Stimulated activated CD4-positive, alpha-beta T cell treated with anti-CD3 and anti-CD28 coated beads, Interleukin-12 subunit alpha, Interleukin-12 subunit beta, amount 100 ng/mL, for 24 hours (primary cell): ENCODE data around the gene OR4L1.
"Not testable (repeated sequence)": the region's sequence is repeated elsewhere in the genome, so short reads cannot be mapped to it uniquely, and the experiment has no call there.

Experiments used
- DNase-seq, 2 experiments: peaks; one replicate each; pipeline ENCODE4 v3.0.0-alpha.2; 2020; ENCODE audit warnings: low read depth in 2 of 2

Gene OR4L1

GRCh38 chr14:20059745-20060144 lies at the start of gene OR4L1:
Gene OR4L1, plus strand, starts transcription at chr14:20060045. Its CDS starts 0 bp downstream, at chr14:20060045.
- no peak for DNase-seq

GRCh38 chr14:20019257-20019865 lies 40.5 kb upstream of the OR4L1 start, which contains the start of gene OR4K14:
Gene OR4K14, minus strand, starts transcription at chr14:20019307. Its CDS starts 4,114 bp downstream, at chr14:20015193.
- DNase-seq: no peak

- DNase-seq: no peak
Observed at GRCh38 chr14:20031058-20031457, 28.8 kb upstream of the OR4L1 start.

GRCh38 chr14:20035449-20035848 lies 24.4 kb upstream of the OR4L1 start:
- no peak for DNase-seq

GRCh38 chr14:20035938-20036337 lies 23.9 kb upstream of the OR4L1 start, which contains the start of gene OR4K13:
Gene OR4K13, minus strand, starts transcription at chr14:20036038. Its CDS starts 1,280 bp downstream, at chr14:20034758.
- no peak for DNase-seq

- no peak for DNase-seq
Observed at GRCh38 chr14:20044243-20044642, 15.6 kb upstream of the OR4L1 start.

- no peak for DNase-seq
Observed at GRCh38 chr14:20048202-20048601, 11.6 kb upstream of the OR4L1 start.

GRCh38 chr14:20092050-20092449 lies 32.2 kb downstream of the OR4L1 start:
- no peak for DNase-seq

GRCh38 chr14:20093442-20093841 lies 33.6 kb downstream of the OR4L1 start:
- DNase-seq: no peak

GRCh38 chr14:20098926-20099770 lies 39.3 kb downstream of the OR4L1 start:
- DNase-seq: not testable (repeated sequence)

GRCh38 chr14:20110438-20110837 lies 50.6 kb downstream of the OR4L1 start, which contains the start of gene OR4K17:
Gene OR4K17, plus strand, starts transcription at chr14:20110739. Its CDS starts 6,761 bp downstream, at chr14:20117500.
- no peak for DNase-seq
